SKM-1 (cell line): ENCODE results near the gene LTV1.
"Not testable (repeated sequence)": the region's sequence is repeated elsewhere in the genome, so short reads cannot be mapped to it uniquely, and the experiment has no call there.

Experiments
- DNase-seq: peaks from one replicate; lab custom pipeline; 2025; ENCODE audit not compliant: unreplicated experiment; lab: John Stamatoyannopoulos, UW

Gene LTV1, protein sequence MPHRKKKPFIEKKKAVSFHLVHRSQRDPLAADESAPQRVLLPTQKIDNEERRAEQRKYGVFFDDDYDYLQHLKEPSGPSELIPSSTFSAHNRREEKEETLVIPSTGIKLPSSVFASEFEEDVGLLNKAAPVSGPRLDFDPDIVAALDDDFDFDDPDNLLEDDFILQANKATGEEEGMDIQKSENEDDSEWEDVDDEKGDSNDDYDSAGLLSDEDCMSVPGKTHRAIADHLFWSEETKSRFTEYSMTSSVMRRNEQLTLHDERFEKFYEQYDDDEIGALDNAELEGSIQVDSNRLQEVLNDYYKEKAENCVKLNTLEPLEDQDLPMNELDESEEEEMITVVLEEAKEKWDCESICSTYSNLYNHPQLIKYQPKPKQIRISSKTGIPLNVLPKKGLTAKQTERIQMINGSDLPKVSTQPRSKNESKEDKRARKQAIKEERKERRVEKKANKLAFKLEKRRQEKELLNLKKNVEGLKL

GRCh38 chr6:143842902-143843676, at the start of gene LTV1:
LTV1 (plus strand) TSS chr6:143843338; CDS start chr6:143843478, 140 bp downstream.
- DNase-seq = peak; percentile 85

GRCh38 chr6:143796551-143796950, 46.6 kb upstream of the LTV1 start:
- not testable (repeated sequence) for DNase-seq

GRCh38 chr6:143798487-143798886, 44.7 kb upstream of the LTV1 start:
- not testable (repeated sequence) for DNase-seq

- no peak for DNase-seq
Measured at GRCh38 chr6:143802833-143803565, 40.1 kb upstream of the LTV1 start.

DNA sequence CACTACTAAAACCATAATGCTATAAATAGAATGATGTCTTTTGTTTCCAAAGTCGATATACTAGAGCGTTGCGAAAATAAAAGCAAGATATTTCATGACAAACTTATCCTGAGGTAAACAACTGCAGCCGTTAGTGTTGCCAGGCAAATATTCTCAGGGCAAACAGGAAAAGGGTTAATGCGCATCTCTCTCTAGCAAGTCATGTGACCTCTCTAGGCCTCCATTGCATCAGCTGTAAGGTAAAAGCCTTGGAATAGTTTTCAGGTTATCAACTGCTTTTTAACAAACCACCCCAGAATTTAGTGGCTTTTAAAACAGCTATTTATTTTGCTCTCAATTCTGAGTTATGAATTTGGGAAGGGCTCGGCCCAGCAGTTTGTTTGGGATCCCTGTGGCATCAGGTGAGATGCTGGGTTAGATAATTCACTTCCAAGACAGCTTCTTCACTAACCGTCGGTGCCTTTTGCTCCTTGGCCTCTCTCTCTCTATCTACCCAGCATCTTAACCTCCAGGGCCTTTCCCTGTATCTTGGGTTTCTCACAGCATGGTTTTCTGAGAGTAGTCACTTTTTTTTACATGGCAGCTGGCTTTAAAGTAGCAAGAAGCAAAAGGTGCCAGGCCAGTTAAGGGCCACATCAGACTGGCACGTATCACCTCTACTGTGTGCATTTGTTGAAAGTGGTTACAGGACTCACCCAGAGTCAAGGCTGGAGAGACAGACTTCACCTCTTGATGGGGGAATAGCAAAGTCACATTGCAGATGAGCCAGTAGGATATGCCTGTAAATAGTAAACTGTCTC, 39.2 kb upstream of the LTV1 start:
- no peak for DNase-seq

DNA sequence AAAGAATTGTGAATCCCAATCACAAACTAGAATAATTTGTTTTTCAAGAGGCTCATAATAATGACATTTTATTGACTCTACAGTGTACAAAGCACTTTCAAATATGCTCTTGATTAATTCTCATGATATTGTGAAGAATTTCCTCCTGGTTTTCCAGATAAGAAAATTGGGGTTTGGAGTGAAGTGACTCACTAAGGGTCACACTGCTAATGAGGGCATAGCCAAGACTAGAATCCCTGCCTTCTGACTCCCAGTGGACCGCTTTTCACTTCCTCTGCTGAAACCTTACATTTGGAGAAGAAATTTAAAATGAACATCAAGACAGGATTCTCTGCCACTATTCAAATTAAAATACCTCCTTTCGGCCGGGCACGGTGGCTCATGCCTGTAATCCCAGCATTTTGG, 38.3 kb upstream of the LTV1 start:
- DNase-seq = no peak

- peak; percentile 25 for DNase-seq
Measured at GRCh38 chr6:143806282-143807102, 36.6 kb upstream of the LTV1 start.

DNA sequence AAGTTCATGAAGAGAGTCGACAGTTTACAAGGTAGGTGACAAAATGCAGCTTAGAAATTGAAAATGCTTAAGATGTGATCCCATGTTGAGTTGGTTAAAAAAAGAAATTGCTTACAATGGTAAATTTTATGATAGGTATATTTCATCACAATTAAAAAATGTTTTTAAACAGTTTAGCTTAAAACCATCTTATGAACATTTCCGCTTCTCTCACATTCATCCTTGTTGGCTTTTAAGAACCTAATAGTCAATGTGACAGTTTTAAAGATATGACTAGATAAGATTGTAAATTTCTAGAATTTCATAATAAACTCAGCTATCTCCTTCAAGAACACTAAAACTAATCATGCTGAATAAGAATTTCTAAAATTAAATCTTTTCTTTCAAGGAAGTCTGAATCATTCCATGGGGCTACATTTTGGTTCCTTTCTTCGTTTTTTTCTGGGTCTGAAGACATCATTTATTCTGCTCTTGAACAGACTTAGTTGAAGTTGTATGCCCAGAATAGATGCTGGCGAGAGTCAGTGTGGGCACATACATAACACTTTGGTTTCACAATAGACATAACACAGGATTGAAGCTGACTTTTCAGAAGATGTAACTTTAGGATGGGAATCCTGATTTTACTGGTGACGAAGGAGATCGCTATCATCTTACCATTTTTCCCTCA, 35.9 kb upstream of the LTV1 start:
- no peak for DNase-seq

DNA sequence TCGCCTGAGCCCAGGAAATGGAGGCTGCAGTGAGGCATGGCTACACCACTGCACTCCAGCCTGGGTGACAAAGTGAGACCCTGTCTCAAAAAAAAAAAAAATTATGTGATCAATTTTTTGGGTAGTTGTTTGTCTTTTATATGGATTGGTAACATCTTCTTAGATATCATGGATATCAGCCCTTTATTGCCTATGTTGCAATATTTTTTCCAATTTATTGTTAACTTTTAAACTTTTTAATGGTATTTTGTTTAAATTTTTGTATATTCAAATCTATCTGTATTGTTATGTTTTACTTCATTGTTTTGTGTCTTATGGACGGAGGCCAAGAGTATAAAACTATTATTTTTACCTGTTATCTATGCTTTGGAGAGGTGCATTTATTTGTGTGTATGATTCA, 32.4 kb upstream of the LTV1 start:
- no peak for DNase-seq

- DNase-seq = no peak
Measured at GRCh38 chr6:143811501-143812157, 31.5 kb upstream of the LTV1 start.

GRCh38 chr6:143817621-143818020, 25.5 kb upstream of the LTV1 start:
- no peak for DNase-seq

GRCh38 chr6:143821359-143821758, 21.8 kb upstream of the LTV1 start:
- no peak for DNase-seq

DNA sequence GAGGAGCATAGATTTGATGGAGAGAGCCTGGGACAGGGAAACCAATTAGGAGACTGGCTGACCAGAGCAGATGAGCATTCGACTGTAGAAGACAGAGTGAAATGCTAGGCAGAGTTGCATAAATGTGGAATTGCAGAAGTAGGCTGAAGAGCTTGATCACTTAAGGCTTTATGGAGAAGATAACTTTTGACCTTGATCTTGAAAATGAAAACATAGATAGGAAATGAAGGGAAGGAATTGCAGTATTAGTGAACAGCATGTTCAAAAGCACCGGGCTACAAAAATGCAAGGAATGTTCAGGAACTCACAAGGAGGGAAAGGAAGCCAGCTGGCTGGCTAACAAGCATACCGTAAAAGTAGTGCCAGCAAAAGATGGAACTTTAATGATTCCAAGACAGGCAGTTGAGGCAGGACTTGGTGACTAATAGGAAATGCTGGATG, 20.5 kb upstream of the LTV1 start:
- no peak for DNase-seq

DNA sequence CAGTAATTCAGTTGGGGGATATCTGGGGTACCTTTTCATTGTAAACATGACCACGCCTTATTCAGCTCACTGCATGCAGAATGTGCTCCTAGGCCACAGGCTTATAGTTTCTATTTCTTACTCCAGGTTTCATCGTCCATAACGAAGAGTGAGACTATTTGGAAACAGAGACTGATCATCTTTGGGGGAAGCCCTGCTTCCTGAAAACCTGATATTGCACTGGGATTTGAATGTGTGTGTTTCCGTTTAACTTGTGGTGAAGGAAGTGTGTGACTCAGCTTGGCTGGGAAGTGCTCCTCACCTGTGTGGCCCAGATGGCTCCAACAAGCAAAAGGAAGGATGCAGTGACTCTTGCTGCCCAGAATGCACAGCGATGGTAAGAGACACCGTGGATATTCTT, 19.6 kb upstream of the LTV1 start:
- DNase-seq = no peak

DNA sequence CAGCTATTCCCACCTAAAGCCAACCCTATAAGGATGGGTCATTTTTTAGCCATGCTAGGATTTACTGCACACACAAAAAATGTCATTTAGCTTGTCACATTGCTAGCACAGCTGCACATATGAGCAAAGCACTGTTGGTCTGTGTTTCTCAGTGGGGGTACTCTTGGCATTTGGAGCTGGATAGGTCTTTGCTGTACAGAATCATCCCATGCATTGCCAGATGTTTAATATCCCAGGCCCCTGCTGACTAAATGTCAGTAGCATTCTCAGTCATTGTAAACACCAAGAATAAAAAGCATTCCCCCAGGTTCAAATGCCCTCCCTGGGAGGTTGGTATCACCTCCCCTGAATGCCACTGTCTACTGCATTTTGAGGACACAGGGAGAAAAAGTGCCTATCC, 14.6 kb upstream of the LTV1 start:
- no peak for DNase-seq

- DNase-seq = no peak
Measured at GRCh38 chr6:143836150-143836549, 7.0 kb upstream of the LTV1 start.

DNA sequence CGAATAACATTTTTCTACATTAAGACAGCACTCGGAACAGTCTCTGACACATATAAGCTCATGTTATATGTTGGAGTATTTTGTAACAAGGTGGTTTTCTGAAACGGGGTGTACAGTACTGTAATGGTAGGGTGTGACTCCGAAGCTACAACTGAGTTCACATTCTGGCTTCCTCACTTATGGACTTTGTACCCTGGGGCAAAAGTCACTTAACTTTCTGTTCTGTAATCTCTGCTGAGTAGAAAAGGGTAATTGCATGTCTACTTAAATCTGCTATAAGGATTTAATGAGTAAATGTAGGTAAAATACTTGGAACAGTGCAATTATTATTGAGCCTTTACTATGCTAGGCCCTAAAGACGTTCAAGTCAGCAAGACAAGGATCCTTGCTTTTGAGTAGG, 4.7 kb upstream of the LTV1 start:
- DNase-seq = no peak

GRCh38 chr6:143839196-143839595, 3.9 kb upstream of the LTV1 start:
- DNase-seq = no peak
